ENCODE measurements around the gene TRAF2. TPM values are rescaled to one million over a fixed set of nuclear protein-coding genes. Genes with fewer than 3 reads are reported as not detected.

TRAF2 gene
- total RNA-seq, 1 experiment from 2014 or later: 29.2 TPM

DNA sequence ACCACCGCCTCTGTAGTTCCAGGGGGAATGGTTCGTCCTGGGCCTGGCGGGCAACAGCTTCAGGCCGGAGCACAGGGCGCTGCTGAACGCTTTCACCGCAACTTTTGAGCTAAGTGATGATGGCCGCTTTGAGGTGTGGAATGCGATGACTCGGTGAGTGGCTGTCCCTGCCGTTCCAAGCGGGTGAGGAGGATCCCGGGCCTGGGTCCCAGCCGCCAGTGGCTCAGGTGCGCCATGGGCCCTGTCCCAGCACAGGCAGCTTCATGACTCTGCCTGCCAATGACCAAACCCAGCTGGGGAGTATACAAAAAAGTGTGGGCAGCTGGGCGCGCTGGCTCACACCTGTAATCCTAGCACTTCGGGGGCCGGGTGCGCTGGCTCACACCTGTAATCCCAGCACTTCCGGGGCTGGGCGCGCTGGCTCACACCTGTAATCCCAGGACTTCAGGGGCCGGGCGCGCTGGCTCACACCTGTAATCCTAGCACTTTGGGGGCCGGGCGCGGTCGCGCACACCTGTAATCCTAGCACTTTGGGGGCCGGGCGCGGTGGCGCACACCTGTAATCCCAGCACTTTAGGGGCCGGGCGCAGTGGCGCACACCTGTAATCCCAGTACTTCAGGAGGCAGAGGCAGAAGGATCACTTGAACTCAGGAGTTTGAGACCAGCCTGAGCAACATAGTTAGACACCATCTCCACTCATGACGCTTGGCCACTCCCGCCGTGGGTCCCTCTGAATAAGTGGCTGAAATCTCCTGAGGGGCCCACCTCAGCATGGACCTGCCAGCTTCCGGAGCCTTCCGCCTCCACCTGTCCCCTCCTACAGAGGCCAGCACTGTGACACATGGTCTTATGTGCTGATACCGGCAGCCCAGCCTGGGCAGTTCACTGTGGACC lies 66.8 kb downstream of the TRAF2 start:
- CTCF ChIA-PET: no interaction called here
- no peaks in the 10 kb centered on the region for H3K27me3 ChIP-seq (replicated peaks; ENCODE audit: insufficient read depth, low read depth, low read length, poor library complexity)
- H3K4me1 ChIP-seq (ENCODE audit: insufficient read depth, low read length, poor library complexity, severe bottlenecking): no peaks in the 10 kb centered on the region
- intact Hi-C loops (cut with micrococcal nuclease; ENCODE audit: unreplicated experiment): no loop called here
- H3K4me3 ChIP-seq (ENCODE audit: low read depth, low read length, poor library complexity, severe bottlenecking): no peak overlapping the region
- H3K27ac ChIP-seq (ENCODE audit: low read depth, low read length, poor library complexity, severe bottlenecking): no peak overlapping the region
- POLR2A ChIA-PET (ENCODE audit: low non-redundant PET): no interaction called here
- no peaks in the 10 kb centered on the region for H3K36me3 ChIP-seq (ENCODE audit: insufficient read depth, low read length, poor library complexity, severe bottlenecking)
- H3K9me3 ChIP-seq (ENCODE audit: low read depth, low read length, poor library complexity, severe bottlenecking): no peaks in the 10 kb centered on the region
- no peak for DNase-seq (ENCODE audit: low spot score)
- BruUV-seq (replicated peaks): no TSS peak
- TF ChIP-seq EZH2 (IDR thresholded peaks at IDR 0.05; ENCODE audit: borderline replicate concordance, low read depth, low read length, poor library complexity, severe bottlenecking): no peak
- TF ChIP-seq, protein P1, sequence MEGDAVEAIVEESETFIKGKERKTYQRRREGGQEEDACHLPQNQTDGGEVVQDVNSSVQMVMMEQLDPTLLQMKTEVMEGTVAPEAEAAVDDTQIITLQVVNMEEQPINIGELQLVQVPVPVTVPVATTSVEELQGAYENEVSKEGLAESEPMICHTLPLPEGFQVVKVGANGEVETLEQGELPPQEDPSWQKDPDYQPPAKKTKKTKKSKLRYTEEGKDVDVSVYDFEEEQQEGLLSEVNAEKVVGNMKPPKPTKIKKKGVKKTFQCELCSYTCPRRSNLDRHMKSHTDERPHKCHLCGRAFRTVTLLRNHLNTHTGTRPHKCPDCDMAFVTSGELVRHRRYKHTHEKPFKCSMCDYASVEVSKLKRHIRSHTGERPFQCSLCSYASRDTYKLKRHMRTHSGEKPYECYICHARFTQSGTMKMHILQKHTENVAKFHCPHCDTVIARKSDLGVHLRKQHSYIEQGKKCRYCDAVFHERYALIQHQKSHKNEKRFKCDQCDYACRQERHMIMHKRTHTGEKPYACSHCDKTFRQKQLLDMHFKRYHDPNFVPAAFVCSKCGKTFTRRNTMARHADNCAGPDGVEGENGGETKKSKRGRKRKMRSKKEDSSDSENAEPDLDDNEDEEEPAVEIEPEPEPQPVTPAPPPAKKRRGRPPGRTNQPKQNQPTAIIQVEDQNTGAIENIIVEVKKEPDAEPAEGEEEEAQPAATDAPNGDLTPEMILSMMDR (conservative IDR thresholded peaks at IDR 0.05; ENCODE audit: low read depth, low read length): no peak

DNA sequence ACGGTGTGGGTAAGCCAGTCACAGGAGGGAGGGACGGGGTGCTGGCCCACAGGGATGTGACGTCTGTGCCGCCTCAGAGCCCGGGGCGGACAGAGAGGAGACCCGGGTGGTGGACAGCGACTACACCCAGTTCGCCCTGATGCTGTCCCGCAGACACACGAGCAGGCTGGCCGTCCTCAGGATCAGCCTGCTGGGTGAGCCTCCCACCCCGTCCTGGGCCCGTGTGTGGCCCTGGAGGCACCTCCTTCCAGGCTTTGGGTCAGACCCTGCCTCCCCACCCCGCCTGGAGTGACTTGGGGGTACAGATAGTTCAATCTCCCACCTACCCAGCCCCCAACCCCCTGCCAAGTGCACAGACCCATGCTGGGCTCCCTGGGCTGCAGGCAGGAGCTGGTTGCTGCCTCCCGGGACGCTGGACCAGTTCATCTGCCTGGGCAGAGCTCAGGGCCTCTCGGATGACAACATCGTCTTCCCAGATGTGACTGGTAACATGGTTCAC lies 67.5 kb downstream of the TRAF2 start:
- DNase-seq (ENCODE audit: low spot score): no peak
- Histone ChIP-seq H3K4me3 (ENCODE audit: low read depth, low read length, poor library complexity, severe bottlenecking) (no peak overlapping the region), H3K27me3 (replicated peaks; ENCODE audit: insufficient read depth, low read depth, low read length, poor library complexity) (no peaks in the 10 kb centered on the region), H3K4me1 (ENCODE audit: insufficient read depth, low read length, poor library complexity, severe bottlenecking) (no peaks in the 10 kb centered on the region), H3K36me3 (ENCODE audit: insufficient read depth, low read length, poor library complexity, severe bottlenecking) (no peaks in the 10 kb centered on the region), H3K27ac (ENCODE audit: low read depth, low read length, poor library complexity, severe bottlenecking) (no peak overlapping the region), H3K9me3 (ENCODE audit: low read depth, low read length, poor library complexity, severe bottlenecking) (no peaks in the 10 kb centered on the region)
- ChIA-PET CTCF (no interaction called here), POLR2A (ENCODE audit: low non-redundant PET) (no interaction called here)
- TF ChIP-seq, protein P1 (conservative IDR thresholded peaks at IDR 0.05; ENCODE audit: low read depth, low read length): no peak
- TF ChIP-seq EZH2 (IDR thresholded peaks at IDR 0.05; ENCODE audit: borderline replicate concordance, low read depth, low read length, poor library complexity, severe bottlenecking): no peak
- BruUV-seq (replicated peaks): no TSS peak
- intact Hi-C loops (cut with micrococcal nuclease; ENCODE audit: unreplicated experiment): no loop called here

GRCh38 chr9:136954270-136955083 lies 68.2 kb downstream of the TRAF2 start:
- Histone ChIP-seq H3K4me3 (ENCODE audit: low read depth, low read length, poor library complexity, severe bottlenecking) (no peak overlapping the region), H3K27me3 (replicated peaks; ENCODE audit: insufficient read depth, low read depth, low read length, poor library complexity) (no peaks in the 10 kb centered on the region), H3K4me1 (ENCODE audit: insufficient read depth, low read length, poor library complexity, severe bottlenecking) (no peaks in the 10 kb centered on the region), H3K9me3 (ENCODE audit: low read depth, low read length, poor library complexity, severe bottlenecking) (no peaks in the 10 kb centered on the region), H3K27ac (ENCODE audit: low read depth, low read length, poor library complexity, severe bottlenecking) (no peak overlapping the region), H3K36me3 (ENCODE audit: insufficient read depth, low read length, poor library complexity, severe bottlenecking) (no peaks in the 10 kb centered on the region)
- ChIA-PET CTCF (no interaction called here), POLR2A (ENCODE audit: low non-redundant PET) (no interaction called here)
- no TSS peak for BruUV-seq (replicated peaks)
- no peak for DNase-seq (ENCODE audit: low spot score)
- intact Hi-C loops (cut with micrococcal nuclease; ENCODE audit: unreplicated experiment): no loop called here
- TF ChIP-seq, protein P1 (conservative IDR thresholded peaks at IDR 0.05; ENCODE audit: low read depth, low read length): no peak
- no peak for TF ChIP-seq EZH2 (IDR thresholded peaks at IDR 0.05; ENCODE audit: borderline replicate concordance, low read depth, low read length, poor library complexity, severe bottlenecking)
